GM21737 (cell line): ENCODE data around the gene PAPSS2.
"Not testable (repeated sequence)": the region's sequence is repeated elsewhere in the genome, so short reads cannot be mapped to it uniquely, and the experiment has no call there.

Experiments
- ATAC-seq: cut with Tn5 transposase; IDR thresholded peaks from one replicate; pipeline ENCODE4 v1.9.1; 2021; ENCODE audit warnings: mild to moderate bottlenecking, moderate library complexity; ENCODE audit not compliant: unreplicated experiment

Gene PAPSS2

DNA sequence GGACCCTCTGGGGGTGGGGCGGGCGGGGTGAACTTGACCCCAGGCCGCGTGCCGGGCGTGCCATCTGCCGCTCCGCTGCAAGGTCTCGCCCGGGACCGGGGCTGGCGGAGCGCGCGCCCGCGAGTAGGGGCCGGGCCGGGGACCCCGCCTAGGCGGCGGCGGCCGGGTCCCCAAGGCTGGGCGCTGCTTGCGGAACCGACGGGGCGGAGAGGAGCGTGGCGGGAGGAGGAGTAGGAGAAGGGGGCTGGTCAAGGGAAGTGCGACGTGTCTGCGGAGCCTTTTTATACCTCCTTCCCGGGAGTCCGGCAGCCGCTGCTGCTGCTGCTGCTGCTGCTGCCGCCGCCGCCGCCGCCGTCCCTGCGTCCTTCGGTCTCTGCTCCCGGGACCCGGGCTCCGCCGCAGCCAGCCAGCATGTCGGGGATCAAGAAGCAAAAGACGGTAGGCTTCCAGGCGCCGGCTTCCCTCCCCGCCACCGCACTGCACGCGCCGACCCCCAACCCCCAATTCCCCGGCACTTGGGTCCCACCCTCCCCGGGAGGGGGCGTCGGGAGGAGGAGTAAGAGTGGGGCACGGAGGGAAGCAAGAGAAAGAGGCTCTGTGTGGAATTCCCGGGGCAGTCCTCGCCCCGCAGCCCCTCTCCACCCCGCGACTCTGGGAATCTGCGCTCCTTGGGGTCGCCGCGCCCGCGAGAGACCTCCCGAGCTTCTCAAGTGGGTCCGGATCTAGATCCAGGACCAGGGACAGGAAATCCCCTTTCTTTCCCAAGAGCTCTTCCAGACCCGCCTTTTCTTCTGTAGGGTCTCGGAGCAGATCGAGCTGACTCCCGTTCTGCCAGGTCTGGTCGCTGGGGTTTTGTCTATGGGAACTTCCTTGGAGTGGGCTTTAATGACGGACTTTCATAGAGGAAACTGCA lies at the start of gene PAPSS2:
Gene PAPSS2 (plus strand): TSS at position 308 of the 913 bp plus-strand sequence. CDS start 104 bp downstream, at position 412.
- ATAC-seq, result no peak

DNA sequence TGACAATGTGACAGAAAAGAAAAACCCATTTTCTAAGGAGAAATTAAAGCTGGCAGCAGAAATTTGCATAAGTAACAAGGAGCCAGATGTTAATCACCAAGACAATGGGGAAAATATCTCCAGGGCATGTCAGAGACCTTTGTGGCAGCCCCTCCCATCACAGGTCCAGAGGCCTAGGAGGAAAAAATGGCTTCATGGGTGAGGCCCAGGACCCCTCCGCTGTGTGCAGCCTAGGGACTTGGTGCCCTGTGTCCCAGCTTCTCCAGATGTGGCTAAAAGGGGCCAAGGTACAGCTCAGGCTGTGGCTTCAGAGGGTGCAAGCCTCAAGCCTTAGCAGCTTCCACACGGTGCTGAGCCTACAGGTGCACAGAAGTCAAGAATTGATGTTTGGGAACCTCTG lies 48.3 kb upstream of the PAPSS2 start:
- not testable (repeated sequence) for ATAC-seq

DNA sequence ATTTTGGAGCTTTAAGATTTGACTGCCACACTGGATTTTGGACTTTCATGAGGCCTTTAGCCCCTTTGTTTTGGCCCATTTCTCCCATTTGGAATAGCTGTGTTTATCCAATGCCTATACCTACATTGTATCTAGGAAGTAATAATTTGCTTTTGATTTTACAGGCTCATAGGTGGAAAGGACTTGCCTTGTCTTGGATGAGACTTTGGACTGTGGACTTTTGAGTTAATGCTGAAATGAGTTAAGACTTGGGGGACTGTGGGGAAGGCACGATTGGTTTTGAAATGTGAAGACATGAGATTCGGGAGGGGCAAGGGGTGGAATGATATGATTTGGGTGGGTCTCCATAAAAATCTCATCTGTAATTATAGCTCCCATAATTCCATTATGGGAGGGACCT lies 47.6 kb upstream of the PAPSS2 start:
- ATAC-seq, result no peak

DNA sequence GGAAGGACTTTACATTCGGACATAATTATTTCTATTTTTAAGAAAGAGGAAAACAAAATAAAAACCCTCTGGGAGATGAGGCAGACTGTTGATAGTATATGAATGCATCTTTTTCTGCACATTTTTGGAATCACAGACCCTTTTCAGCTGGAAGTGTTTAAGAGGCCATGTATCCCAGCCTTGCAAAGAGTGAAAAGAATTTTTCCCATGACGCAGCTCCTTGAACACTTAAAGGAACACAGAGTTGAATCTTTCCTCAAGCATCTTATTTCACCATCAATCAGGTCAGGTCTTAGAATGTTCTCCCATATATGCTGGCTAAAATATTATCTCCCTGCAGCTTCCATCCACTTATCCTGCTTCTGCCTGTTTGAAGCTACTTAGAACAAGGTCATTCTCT lies 45.9 kb upstream of the PAPSS2 start:
- ATAC-seq, result no peak

DNA sequence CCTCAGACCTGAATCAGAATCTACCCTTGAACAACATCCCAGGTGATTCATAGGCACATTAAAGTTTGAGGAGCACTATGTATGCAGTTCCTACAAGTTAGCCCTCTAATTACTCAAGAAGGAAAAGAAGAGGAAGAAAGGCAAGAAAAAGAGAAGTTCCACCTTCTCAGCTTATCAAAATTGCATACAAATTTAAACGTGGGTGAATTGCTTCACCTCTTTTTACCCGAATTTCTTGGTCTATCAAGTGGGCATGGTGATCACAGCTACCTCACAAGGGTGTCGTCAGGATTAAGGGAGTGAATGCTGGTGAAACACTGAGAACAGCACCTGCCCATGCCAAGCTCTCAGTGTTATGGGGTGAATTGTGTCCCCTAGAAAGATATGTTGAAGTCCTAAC lies 43.8 kb upstream of the PAPSS2 start:
- ATAC-seq, result no peak

DNA sequence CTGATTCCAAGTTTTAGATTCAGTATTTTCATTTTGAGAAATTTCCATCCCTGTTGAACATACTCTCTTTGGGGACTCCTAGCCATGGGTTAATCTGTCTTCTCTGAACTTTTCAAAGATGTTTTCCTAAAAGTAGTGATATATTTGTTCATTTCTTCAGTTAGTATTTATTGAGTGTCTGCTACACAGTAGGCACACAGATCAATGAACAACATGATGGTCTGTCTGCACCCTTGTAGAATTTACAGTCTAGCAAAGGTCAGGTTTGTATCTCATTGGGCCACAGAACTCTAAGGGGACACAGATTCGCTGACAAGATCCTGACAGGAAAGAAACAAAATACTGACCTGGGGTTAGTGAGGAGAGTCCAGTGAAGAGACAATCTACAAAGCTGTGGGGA lies 42.2 kb upstream of the PAPSS2 start:
- no peak for ATAC-seq

DNA sequence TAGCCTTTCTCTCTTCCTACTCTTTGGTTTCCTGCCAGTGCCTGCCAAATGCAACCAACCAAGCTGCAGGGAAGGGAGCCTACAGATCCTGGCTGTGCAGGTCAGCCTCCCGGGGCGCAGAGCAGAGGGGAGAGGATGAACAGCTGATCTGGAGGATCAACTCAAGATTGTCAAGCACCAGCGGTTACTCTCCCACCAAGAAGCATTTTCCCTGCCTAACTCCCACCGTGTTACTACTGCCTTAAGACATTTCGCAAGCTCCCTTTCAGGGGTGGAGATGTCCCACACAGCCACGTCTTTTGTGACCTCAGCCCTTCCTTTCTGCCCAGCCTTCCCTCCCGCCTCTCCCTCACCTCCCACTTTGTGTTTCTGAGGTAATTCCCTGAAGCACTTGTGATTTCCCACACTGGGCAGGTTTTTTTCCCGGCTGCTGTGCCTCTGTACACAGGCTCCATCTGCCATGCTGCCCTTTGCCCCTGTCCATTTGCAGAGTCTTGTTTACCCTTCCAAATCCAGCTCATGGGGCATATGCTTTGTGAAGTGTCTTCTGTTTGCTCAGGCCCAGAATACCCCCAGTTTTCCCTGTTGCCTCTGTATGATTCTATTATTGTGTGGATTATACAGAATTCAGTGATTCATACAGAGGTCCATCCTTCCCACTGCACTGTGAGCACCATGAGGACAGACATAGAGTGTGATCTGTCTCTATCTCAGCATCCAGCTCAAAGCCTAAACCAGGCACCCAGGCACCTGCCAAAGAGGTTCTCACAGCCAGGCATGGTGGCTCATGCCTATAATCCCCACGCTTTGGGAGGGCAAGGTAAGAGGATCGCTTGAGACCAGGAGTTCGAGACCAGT lies 40.9 kb upstream of the PAPSS2 start:
- no peak for ATAC-seq

DNA sequence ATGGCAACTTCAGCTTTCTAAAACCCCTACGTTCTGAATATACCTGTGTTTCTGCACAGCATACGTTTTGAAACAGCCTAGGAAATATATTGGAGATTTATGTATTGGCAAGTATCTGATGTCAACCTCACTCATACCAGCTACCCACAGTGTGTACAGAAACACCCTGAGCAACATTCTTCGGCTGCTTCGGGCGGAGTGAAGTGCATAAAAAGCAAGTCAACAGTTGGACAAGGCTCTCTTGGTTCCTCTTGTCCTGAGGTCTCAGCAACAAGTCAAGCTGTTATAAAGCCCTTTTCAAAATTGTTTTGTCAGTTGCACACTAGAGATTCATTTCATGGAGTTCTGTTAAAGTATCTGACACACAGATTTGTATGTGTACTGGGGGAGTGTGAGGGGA lies 40.0 kb upstream of the PAPSS2 start:
- ATAC-seq, result no peak

DNA sequence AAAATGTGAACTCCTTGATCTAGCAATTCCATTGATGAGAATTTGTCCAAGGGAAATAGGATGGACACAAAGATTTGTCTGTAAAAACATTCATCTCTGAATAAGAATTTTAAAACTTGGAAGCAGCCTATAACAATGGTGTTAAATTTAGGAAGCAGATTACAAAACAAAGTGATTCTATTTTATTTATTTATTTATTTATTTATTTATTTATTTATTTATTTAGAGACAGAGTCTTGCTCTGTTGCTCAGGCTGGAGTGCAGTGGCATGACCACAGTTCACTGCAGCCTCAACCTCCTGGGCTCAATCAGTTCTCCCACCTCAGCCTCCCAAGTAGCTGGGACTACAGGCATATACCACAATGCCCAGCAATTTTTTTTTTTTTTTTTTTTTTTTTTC lies 38.2 kb upstream of the PAPSS2 start:
- ATAC-seq, result not testable (repeated sequence)

DNA sequence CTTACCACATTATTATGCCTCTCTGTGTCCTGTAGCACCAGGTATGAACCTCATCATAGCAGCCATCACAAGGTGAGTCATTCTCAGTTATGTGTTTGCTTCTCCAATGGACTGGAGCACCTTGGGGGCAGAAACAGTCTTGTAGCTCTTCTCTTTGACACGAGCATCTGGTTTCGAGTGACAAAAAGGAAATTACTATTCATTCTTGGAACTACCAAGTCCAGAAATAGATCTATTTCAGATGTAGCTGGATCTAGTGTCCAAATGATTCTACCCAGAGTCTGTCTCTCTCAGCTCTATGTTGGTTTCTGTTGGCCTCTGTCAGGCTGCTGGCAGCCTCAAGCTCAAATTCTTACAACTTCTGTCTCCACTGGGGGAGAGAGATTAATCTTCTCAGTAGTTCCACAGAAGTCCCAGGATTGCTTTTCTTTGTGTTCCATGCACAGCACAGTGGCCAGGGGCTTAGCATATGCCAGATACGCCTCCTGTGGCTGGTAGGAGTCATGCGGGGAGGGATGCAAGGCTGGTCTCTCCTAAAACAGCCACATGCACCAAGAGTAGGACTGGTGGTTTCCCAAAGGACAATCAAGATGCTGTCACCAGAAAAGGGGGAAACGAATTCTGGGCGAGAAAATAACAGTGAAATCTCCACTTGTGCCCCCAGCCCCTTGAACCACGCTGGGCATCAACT lies 37.2 kb upstream of the PAPSS2 start:
- ATAC-seq, result no peak

DNA sequence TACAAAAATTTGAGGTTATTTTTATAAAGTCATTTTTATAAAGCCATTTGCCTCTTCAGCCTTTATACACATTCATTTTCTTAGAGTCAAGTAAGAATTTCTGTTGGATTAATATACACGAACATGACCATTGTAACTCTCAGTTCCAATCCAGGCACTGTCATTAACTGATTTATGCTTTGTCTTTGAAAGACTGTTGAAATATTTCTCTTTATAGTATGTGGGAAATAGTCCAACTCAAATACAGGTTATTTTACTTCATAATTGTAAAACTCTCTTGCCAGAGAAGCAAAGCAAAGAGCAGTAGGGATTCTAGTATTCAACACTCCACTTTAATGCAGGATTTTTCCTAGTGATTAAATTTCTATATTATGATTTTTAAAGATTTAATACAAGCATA lies 36.5 kb upstream of the PAPSS2 start:
- no peak for ATAC-seq

DNA sequence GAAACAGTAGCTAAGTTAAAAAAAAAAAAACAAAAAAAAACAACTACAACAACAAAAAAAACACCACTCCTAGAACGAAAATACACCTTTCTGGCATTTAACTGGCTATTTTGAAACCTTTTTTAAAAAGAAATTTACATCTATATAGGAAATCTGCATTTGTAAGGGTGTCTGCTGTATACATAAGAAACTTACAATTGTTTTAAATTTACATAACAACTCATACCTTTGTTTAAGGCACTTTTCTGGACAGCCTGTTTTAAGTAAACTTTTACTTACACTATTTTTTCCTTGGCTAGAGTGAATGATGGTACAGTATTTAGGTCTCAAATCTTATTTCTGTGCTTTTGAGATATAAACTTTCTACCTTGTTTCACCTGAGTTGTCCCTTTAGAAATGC lies 34.0 kb upstream of the PAPSS2 start:
- ATAC-seq, result no peak

DNA sequence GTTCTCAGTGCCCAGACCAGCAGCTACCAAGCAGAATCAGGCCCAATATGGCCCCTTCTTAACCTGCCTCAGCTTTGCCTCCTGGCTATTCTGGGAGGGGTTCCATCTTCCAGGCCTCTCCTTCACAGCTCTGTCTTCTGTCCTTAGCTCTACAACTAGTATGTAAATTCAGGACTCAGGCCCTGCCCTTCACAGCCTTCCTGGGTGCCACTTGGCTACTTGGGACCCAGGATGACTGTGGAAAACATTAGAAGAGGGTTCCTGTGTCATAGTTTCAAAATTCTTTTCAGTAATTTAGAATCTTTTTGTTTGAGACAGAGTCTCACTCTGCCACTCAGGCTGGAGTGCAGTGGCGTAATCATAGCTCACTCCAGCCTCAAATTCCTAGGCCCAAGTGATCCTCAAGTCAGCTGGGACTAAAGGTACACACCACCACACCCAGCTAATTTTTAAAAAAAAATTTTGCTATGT lies 33.2 kb upstream of the PAPSS2 start:
- ATAC-seq, result no peak

DNA sequence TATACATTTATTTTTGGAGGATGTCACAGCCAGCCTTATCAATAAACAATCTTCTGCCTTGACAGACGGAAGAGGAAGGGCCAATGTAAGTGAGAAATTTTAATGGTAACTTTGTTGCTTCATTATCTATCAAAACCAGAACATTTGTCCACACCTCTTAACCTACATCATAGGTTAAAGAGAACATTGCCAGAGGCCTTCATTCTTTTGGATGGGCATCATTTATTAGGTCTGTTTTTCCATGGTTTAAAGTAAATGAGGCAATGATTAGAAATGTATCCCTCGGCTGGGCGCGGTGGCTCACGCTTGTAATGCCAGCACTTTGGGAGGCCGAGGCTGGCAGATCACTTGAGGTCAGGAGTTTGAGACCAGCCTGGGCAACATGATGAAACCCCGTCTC lies 29.5 kb upstream of the PAPSS2 start:
- no peak for ATAC-seq

DNA sequence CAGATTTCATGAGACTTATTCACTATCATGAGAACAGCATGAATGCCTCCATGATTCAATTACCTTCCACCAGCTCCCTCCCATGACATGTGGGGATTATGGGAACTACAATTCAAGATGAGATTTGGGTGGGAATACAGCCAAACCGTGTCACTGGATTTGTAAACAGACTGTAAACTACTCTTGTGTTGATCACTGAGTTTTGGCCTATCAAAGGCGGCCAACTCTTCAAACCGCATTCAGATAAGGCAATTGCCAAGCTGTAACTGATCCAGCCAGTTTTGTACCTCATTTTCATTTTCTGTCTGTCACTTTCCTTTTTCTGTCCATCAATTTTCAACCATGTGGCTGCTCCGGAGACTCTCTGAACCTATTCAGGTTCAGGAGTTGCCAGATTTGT lies 27.2 kb upstream of the PAPSS2 start:
- ATAC-seq, result no peak

DNA sequence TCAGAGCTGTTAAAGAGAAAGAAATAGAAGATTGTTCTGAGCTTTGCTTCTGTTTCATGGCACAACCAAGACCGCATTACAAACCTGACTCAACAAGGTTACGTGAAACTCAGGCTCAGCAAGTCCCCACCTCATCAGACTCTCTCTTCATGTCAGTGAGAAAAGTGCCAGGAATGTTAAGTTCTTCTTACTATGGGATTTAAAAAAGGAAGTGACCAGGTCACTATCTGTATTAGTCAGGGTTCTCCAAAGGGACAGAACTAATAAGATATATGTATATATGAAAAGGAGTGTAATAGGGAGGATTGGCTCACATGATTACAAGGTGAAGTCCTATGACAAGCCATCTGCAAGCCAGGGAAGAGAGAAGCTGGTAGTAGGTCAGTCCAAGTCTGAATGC lies 25.4 kb upstream of the PAPSS2 start:
- ATAC-seq, result no peak

DNA sequence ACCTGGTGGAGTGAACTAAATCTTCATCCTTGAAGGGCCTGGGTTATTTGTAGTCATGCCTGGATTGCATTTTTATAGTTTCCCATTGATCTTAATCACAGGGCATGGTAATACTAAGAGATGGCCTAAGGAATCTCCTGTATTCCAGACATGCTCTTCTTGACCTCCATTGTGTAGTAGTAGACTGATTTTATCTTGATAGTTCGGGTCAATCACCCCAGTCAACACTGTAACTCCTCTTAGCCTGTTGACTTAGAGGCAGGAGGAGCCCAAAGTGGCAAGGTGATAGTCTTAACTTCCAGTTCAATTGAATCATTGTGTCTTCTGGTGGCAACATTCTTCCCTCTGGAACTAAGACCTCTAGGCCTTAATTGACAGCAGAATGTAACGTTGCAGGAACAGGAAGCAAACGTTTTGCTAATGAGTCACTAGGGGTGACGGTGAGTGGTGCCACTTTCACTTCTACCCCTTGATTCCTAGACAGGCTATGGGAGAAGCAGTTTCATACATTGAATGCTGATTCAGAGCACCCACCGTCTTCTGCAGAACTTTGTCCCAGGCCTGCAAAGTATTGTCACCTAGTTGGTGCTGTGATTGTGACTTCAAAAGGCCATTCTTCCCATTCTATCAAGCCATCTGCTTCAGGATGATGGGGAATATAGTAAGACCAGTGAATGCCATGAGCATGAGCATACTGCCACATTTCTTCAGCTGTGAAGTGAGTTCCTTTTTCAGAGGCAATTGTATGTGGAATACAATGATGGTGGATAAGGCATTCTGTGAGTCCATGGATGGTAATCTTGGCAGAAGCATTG lies 24.0 kb upstream of the PAPSS2 start:
- peak; percentile 69 for ATAC-seq

DNA sequence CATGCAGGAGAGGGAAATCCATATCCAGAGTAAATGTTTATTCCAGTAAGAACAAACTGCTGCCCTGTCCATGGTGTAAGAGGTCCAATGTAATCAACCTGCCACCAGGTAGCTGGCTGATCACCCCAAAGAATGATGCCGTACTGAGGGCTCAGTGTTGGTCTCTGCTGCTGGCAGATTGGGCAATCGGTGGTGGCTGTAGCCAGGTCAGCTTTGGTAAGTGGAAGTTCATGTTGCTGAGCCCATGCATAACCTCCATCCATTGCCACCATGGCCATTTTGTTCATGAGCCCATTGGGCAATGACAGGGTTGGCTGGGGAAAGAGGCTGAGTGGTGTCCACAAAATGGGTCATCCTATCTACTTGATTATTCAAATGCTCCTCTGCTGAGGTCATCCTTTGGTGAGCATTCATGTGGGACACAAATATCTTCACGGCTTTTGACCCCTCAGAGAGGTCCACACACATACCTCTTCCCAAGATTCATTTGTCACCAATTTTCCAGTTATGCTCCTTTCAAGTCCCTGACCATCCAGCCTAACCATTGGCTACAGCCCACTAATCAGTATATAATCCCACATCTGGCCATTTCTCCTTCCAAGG lies 23.3 kb upstream of the PAPSS2 start:
- ATAC-seq, result no peak

DNA sequence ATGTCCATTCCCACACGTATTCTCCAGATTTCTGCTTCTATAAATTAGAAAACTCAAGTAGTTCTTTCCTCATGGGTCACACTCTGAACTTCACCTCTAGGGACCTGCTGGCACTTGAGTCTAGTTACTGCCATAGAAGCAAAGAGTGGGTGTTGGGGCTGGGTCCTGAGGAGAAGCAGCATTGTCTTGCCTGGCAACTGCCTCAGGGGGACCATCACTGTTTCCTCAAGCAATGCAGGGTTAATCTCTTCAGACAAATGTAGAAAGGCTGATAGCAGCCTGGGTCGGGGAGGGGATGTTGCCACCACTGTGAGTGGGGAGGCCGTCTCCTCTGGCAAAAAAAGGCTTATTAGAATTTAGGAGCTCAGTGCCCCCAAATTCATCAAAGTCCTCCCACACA lies 20.2 kb upstream of the PAPSS2 start:
- ATAC-seq, result no peak

DNA sequence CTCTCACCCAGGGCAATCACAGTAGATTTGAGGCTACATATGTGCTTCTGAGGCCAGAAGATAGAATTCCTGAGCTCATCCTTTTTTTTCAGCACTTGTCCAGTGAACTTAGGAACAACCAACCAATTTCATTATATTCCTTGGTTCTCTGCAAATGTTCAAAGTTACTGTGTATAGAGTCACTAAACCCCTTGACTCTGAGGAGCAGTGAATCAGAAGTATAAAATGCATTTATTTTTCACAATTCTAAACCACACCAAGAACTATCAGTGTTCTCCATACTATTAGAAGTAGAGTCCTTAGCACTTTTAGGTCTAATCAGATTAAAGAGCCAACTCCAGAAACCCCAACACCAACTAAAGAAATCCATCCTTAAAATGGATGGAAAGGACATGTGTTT lies 19.6 kb upstream of the PAPSS2 start:
- no peak for ATAC-seq
